Testis (tissue), 2 donors: ENCODE results near the gene ARHGEF38.

ENCODE experiments used
- CTCF ChIP-seq, 3 experiments: fragments of 450-650 bp in 2 of 3; fragments of 200-600 bp in 1 of 3; sonication (generic) in 1 of 3; IDR thresholded peaks; one replicate each; pipeline ENCODE4 v1.5.1; 2016 to 2019; ENCODE audit warnings: antibody characterized with exemption in 3 of 3, mild to moderate bottlenecking in 2 of 3, moderate library complexity in 1 of 3
- POLR2A ChIP-seq: fragments of 450-650 bp; IDR thresholded peaks from one replicate; pipeline ENCODE4 v1.6.1; 2017; ENCODE audit warnings: antibody characterized with exemption, mild to moderate bottlenecking, moderate library complexity

DNA sequence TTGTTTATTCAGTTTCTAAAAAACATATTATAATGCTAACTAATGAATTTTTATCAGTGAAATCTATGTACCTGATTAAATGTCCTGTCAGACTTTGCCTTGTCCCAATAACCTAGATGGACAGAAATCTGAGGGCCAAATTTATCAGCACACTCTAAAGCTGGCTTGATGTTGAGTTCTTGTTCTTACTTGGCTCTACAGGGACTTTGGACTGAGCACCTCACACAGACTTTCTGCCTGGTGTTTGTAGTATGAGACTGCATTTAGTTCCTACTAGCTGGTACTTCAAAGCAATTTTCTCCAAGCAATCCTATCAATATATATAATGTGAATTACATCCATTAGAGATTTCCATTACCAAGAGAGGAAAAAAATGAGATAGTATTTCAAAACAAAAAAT, 118.3 kb downstream of the ARHGEF38 start:
- no peak for TF ChIP-seq CTCF (IDR thresholded peaks at IDR 0.05)
- no peak for TF ChIP-seq POLR2A
